Mucosa of rectum (tissue), 2 donors: Measurements from ENCODE around the gene SLC9C2.
"Not testable (repeated sequence)": the region's sequence is repeated elsewhere in the genome, so short reads cannot be mapped to it uniquely, and the experiment has no call there.

ENCODE experiments used
- H3K27ac ChIP-seq, 2 donors: one replicate each; pipeline ENCODE4 v1.7.0; 2013; ENCODE audit warnings: inconsistent platforms in 2 of 2, low read depth in 2 of 2, low read length in 2 of 2
- H3K27me3 ChIP-seq, 2 donors: one replicate each; pipeline ENCODE4 v1.7.0; 2013; ENCODE audit warnings: low read length in 2 of 2; ENCODE audit not compliant: control insufficient read depth in 2 of 2, insufficient read depth in 2 of 2
- H3K36me3 ChIP-seq, 2 donors: one replicate each; pipeline ENCODE4 v1.7.0; 2013; ENCODE audit warnings: low read length in 2 of 2; ENCODE audit not compliant: control insufficient read depth in 2 of 2, insufficient read depth in 2 of 2
- H3K4me1 ChIP-seq, 2 donors: one replicate each; pipeline ENCODE4 v1.7.0; 2013; ENCODE audit warnings: low read length in 2 of 2, mild to moderate bottlenecking in 1 of 2; ENCODE audit not compliant: control insufficient read depth in 2 of 2, insufficient read depth in 2 of 2
- H3K4me3 ChIP-seq, 2 donors: one replicate each; pipeline ENCODE4 v1.7.0; 2013; ENCODE audit warnings: low read length in 2 of 2
- H3K9ac ChIP-seq, 2 donors: one replicate each; pipeline ENCODE4 v1.7.0; 2013; ENCODE audit warnings: low read length in 2 of 2, low read depth in 1 of 2, mild to moderate bottlenecking in 1 of 2
- H3K9me3 ChIP-seq, 2 donors: one replicate each; pipeline ENCODE4 v1.7.0; 2013; ENCODE audit warnings: low read length in 2 of 2; ENCODE audit not compliant: control insufficient read depth in 2 of 2
- donor health status: healthy.
- donor health status: Normal muscosa, but diverticular disease.

SLC9C2 gene, protein sequence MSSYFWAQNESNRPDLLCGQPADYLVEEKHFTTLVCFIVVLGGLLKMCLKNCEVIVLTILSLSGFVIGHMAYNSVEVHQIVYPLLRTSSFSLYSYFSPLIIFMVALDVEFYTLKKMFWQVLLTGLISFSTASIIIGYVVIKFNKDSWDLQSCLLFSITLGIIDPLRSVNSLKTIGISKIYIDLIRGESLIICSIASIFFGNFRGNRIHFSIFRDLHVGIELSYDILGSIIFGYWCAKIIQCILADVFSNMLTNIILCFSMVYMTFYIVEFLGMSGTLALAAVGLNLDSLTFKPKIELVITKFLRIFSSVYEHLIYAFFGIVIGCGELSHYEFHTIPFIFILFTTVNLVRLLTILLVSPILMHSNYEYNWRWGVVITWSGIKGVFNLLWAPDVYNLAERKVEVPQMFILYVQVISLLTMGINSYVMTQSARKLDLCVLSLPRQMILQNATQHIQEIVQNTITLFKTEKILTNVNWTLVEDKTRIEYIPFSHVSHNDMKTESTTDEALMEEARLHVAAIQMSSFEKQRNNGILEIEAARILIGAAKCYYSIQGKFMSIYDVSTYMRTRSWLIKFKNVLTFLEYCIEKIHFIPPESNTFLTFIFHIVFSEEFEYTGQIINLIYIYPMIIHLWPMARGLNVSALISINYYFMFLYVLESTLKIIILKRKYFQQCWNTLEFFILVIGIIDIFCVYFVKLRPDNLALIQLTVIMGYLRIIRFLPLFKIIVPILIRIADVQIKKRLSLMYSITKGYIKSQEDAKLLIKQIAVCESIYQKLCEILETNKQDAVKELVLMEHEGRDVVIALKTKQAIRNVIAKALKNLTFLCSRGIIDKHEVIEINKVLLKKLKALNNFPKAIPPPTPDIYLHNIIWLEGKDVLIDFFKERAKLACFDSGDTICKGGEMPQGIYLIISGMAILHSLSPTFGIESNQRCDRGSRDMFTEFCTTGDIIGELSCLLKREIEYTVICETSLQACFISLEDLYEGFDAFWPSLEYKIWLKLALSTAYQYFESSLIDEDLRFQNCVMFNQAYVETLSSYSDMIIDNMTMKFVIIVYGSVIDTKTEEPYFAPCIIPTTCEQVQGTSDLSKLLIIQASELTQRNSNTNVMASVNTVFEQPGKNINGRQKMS

DNA sequence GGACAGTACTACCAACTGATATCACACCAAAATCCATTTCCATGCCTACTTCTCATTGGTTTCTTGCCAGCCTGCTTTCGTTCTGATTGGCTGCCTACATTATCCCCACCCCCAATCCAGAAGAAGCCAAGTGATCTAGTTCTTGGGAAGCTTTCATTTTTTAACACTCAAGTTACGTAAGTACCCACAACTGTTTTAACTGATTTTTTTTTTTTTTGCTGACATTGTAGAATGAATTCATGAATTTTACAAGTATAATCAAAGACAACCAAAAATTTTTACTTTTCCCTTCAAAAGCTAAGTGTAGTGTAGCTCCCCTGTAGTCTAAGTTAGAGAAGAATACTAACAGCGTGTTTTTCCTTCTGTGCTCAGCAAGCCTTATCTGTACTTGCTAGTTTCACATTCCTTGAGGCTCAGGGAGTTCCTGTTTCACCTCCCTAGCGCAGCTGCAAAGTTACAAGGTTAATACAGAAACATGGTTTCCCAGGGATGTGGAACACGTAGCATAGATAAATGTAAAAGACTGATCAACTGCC is at the start of gene SLC9C2:
SLC9C2 (minus strand) TSS at position 17 of the 536 bp plus-strand sequence. CDS start 1,296 bp downstream, outside the sequence.
- no peaks in the 10 kb centered on the region for H3K4me1 ChIP-seq
- no peaks in the 10 kb centered on the region for H3K9me3 ChIP-seq
- H3K36me3 ChIP-seq, result no peaks in the 10 kb centered on the region
- H3K4me3 ChIP-seq, result no peak within 1 kb of the TSS
- H3K27ac ChIP-seq, result no peak within 1 kb of the TSS
- H3K9ac ChIP-seq, result no peak within 1 kb of the TSS
- no peaks in the 10 kb centered on the region for H3K27me3 ChIP-seq

DNA sequence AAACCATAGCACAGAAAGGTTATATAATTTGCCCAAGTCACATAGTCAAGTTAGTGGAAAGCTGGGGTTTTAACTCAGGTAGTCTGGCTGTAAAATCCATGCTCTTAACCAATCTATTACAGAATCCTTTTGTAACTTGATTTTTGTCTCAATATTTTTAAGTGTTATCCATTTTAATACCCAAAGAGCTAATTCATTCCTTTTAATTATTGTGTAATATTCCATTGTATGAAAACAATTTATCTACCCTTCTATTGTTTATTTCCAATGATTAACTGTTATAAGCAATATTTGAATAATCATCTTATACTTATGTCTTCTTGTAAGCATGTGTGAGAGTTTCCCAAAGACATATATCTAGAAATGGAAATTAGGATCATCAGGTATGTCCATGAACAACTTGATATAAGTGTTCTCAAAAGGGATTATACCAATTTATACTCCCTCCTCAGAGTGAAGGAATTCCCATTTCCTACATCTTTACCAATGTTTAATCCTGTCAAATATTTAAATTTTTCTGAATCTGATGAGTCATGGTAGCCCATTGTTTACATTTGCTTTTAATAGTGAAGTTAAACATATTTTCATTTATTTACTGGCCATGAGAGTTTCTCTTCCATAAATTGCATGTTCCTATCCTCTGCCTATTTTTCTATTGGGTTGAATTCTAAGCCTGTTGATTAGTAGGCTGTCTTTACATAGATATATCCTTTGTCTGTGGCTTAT is 46.2 kb upstream of the SLC9C2 start:
- no peak overlapping the region for H3K4me3 ChIP-seq
- no peaks in the 10 kb centered on the region for H3K27me3 ChIP-seq
- H3K9me3 ChIP-seq, result no peaks in the 10 kb centered on the region
- H3K4me1 ChIP-seq, result no peaks in the 10 kb centered on the region
- no peaks in the 10 kb centered on the region for H3K36me3 ChIP-seq
- H3K27ac ChIP-seq, result no peak overlapping the region
- no peak overlapping the region for H3K9ac ChIP-seq

DNA sequence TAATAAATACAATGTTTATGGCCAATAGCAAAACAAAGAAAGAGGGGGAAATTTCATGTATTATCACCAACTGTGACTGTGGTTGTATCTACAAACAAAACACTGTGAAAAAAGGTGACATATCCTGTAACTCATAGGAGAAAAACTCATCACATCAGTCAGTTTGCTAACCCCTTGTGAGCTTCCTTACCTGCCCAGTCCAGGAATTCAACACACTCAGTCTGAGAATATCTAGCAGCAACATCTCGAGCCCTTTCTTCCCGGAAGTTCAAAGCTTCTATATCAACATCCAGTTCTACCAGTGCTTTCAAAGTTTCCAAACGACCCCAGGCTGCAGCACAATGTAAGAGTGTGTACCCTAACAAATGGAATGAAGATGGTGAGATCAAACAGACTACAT is 43.8 kb upstream of the SLC9C2 start:
- Histone ChIP-seq H3K27ac (no peak overlapping the region), H3K4me3 (no peak overlapping the region), H3K4me1 (no peaks in the 10 kb centered on the region), H3K9me3 (no peaks in the 10 kb centered on the region), H3K9ac (no peak overlapping the region), H3K27me3 (no peaks in the 10 kb centered on the region), H3K36me3 (no peaks in the 10 kb centered on the region)

DNA sequence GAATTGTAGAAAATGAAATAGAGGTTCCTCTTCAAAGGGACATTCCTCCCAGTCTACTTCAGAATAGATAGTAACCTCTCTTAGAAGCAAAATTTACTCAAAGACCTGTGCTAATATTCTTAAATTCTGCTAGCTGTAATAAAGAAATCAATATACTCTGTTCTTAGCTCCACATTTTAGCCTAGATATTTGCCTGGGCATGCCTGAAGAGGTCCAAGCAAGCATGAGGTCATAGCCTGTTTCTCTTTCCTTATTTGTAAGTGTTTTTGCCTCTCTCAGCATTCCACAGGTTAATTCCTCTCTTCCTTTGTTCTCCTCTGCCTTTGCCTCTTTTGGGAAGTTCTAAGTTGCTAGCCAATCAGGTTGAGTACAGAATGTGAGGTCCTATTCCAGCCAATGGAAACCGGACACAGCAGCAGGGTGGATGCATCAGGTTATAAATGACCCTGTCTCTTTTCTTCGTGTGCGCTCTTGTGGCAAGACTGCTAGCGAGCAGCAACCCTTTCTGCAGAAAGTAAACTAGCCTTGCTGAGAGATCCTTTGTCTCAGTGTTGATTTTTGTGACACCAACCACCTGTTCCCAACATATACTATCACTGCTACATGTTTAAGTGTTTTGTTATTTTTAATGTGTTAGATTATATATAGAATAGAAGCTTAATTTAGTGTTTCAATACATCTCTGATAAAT is 39.7 kb upstream of the SLC9C2 start:
- not testable (repeated sequence) for H3K4me3 ChIP-seq, H3K27me3 ChIP-seq, H3K9me3 ChIP-seq, H3K4me1 ChIP-seq, H3K27ac ChIP-seq, H3K36me3 ChIP-seq, H3K9ac ChIP-seq

DNA sequence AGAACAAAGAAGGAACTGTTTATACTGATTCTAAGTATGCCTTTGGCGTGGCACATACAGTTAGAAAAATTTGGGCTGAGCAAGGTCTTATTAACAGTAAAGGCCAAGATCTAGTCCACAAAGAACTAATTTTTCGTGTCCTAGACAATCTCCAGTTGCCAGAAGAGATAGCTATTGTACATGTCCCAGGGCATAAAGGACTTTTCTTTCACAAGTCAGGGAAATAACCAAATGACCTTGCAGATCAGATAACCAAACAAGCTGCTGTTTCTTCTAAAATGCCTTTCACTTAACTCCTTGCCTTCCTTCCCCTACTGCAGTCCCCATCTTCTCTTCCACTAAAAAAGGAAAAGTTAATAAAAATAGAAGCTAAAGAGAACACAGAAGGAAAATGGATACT is 36.2 kb upstream of the SLC9C2 start:
- Histone ChIP-seq H3K9me3 (no peaks in the 10 kb centered on the region), H3K36me3 (no peaks in the 10 kb centered on the region), H3K27me3 (no peaks in the 10 kb centered on the region), H3K4me3 (no peak overlapping the region), H3K4me1 (no peaks in the 10 kb centered on the region), H3K27ac (no peak overlapping the region), H3K9ac (no peak overlapping the region)

DNA sequence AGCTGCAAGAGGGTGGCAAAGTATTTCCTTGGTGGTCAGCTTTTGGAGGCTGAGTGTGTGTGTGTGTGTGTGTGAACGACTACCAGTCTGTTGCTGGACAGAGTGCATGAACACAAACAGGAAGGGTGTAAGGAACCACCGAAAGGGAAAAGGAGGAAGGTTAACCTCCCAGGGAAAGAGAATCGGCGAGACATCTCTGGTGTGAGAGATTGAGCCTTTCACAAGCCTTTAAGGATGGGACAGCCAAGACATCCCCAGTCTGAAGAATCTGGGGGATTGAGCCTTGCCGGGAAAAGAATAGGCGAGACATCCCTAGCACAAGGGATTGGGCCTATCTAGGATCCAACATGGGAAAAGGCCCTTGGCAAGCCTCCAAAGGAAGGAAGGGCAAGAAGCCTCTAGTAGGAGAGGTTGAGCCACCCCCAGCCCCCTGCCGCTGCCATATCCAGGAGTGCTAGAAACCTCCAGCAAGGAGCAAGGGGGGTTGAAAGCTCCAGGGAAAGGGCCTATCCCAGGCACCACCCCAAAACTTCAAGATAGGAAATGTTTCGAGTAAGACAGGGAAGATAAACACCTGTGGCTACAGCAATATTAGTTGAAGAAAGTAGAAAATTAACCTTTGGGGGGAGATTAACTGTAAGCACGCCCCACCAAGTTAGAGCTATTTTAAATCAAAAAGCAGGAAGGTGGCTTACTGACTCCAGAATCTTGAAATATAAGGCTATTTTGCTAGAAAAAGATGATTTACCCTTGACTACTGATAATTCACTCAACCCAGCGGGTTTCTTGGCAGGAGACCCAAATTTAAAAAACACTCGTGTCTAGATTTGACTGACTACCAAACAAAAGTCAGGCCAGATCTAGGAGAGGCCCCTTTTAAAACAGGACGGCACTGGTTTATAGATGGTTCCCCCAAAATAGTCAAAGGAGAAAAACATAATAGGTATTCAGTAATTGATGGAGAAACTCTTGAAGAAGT is 35.5 kb upstream of the SLC9C2 start:
- Histone ChIP-seq H3K9me3 (no peaks in the 10 kb centered on the region), H3K27me3 (no peaks in the 10 kb centered on the region), H3K4me1 (no peaks in the 10 kb centered on the region), H3K9ac (no peak overlapping the region), H3K4me3 (no peak overlapping the region), H3K36me3 (no peaks in the 10 kb centered on the region), H3K27ac (no peak overlapping the region)

DNA sequence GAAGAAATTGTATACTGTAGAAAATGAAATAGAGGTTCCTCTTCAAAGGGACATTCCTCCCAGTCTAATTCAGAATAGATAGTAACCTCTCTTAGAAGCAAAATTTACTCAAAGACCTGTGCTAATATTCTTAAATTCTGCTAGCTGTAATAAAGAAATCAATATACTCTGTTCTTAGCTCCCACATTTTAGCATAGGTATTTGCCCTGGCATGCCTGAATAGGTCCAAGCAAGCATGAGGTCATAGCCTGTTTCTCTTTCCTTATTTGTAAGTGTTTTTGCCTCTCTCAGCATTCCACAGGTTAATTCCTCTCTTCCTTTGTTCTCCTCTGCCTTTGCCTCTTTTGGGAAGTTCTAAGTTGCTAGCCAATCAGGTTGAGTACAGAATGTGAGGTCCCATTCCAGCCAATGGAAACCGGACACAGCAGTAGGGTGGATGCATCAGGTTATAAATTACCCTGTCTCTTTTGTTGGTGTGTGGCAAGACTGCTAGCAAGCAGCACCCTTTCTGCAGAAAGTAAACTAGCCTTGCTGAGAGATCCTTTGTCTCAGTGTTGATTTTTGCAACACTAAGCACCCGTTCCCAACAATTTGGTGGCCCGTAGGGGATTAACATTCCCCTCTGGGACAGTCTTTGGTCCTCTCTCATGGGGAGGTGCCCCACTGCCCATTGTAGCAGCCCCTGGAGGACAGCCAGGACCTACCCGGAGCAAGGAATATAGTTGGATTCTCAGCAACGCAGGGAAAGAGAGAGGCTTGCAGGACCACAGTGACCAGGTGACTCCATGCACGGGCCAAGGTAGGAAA is 34.6 kb upstream of the SLC9C2 start:
- H3K9ac ChIP-seq, result not testable (repeated sequence)

DNA sequence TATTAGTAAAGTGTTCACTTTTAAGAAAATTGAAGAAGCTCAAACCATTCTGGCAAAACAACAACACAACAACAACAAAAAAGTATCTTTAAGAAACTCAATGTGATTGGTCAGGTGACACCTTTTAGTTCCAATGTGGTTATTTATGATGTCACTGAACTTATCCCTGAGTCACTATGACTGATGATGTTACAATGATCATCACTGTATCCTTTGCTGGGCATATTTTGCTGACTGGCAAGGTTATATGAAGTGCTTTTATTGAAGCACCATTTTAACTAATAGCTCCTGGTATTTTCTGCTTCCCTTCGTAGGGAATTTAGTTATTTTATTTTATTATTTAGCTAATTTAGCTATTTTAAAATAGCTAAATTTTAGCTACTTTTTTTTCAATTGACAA is 32.2 kb upstream of the SLC9C2 start, which contains the start of gene TEX50:
TEX50 (plus strand) TSS at position 223 of the 400 bp plus-strand sequence. CDS start 184 bp downstream, outside the sequence.
- no peak within 1 kb of the TSS for H3K27ac ChIP-seq
- no peak within 1 kb of the TSS for H3K4me3 ChIP-seq
- no peaks in the 10 kb centered on the region for H3K27me3 ChIP-seq
- no peaks in the 10 kb centered on the region for H3K36me3 ChIP-seq
- H3K9me3 ChIP-seq, result no peaks in the 10 kb centered on the region
- no peak within 1 kb of the TSS for H3K9ac ChIP-seq
- H3K4me1 ChIP-seq, result no peaks in the 10 kb centered on the region

More for the DNA sequence above, 34.6 kb upstream of the SLC9C2 start:
- not testable (repeated sequence) for H3K27ac ChIP-seq, H3K4me3 ChIP-seq, H3K4me1 ChIP-seq, H3K36me3 ChIP-seq, H3K27me3 ChIP-seq, H3K9me3 ChIP-seq
